Stimulated activated CD8-positive, alpha-beta memory T cell treated with anti-CD3 and anti-CD28 coated beads, Interleukin-2, amount 100 ng/mL, for 1 hour (primary cell): ENCODE data around the gene SMAD5.

ENCODE experiments used
- DNase-seq, 2 donors: peaks; one replicate each; pipeline ENCODE4 v3.0.0-alpha.2; 2020; ENCODE audit warnings: low read depth in 2 of 2

The SMAD5 gene

GRCh38 chr5:136195971-136196820 lies 63.6 kb downstream of the SMAD5 start:
- no peak for DNase-seq

GRCh38 chr5:136197462-136198142 lies 65.0 kb downstream of the SMAD5 start:
- no peak for DNase-seq

- no peak for DNase-seq
Measured at GRCh38 chr5:136198453-136198852, 65.8 kb downstream of the SMAD5 start.

GRCh38 chr5:136199408-136199807 lies 66.8 kb downstream of the SMAD5 start:
- no peak for DNase-seq

- no peak for DNase-seq
Measured at GRCh38 chr5:136200130-136200529, 67.5 kb downstream of the SMAD5 start.

- DNase-seq: no peak
Measured at GRCh38 chr5:136200761-136201160, 68.1 kb downstream of the SMAD5 start.

- DNase-seq: no peak
Measured at GRCh38 chr5:136201870-136202269, 69.2 kb downstream of the SMAD5 start.

- no peak for DNase-seq
Measured at GRCh38 chr5:136202469-136203205, 70.0 kb downstream of the SMAD5 start.

- DNase-seq: no peak
Measured at GRCh38 chr5:136203303-136203922, 70.8 kb downstream of the SMAD5 start.

- DNase-seq: no peak
Measured at GRCh38 chr5:136205061-136205702, 72.5 kb downstream of the SMAD5 start.

- no peak for DNase-seq
Measured at GRCh38 chr5:136205941-136206340, 73.3 kb downstream of the SMAD5 start.

- no peak for DNase-seq
Measured at GRCh38 chr5:136206361-136206760, 73.7 kb downstream of the SMAD5 start.

- DNase-seq: no peak
Measured at GRCh38 chr5:136207631-136208030, 75.0 kb downstream of the SMAD5 start.

- no peak for DNase-seq
Measured at GRCh38 chr5:136208916-136209315, 76.3 kb downstream of the SMAD5 start.

- DNase-seq: no peak
Measured at GRCh38 chr5:136209346-136209910, 76.8 kb downstream of the SMAD5 start.

GRCh38 chr5:136210259-136210658 lies 77.6 kb downstream of the SMAD5 start:
- DNase-seq: no peak

- no peak for DNase-seq
Measured at GRCh38 chr5:136211282-136212040, 78.8 kb downstream of the SMAD5 start.

GRCh38 chr5:136212252-136212721 lies 79.6 kb downstream of the SMAD5 start:
- DNase-seq: peak in 1 of 2 donors; percentile 19

- DNase-seq: no peak
Measured at GRCh38 chr5:136213919-136214493, 81.4 kb downstream of the SMAD5 start.

GRCh38 chr5:136215812-136216211 lies 83.2 kb downstream of the SMAD5 start:
- no peak for DNase-seq
